Sigmoid colon (tissue), 7 donors: Measurements from ENCODE around the gene UBA52. TPM values are rescaled to one million over a fixed set of nuclear protein-coding genes. Genes with fewer than 3 reads are reported as not detected.

ENCODE experiments used
- DNase-seq: peaks from one replicate; pipeline ENCODE4 v3.0.0-alpha.2; 2019
- H3K27ac ChIP-seq, 4 donors: fragments of 200-600 bp; sonication (generic); one replicate each; pipeline ENCODE4 v1.5.1; 2016 to 2019; ENCODE audit warnings: mild to moderate bottlenecking in 1 of 4
- H3K27me3 ChIP-seq, 3 donors: fragments of 200-600 bp; sonication (generic); one replicate each; pipeline ENCODE4 v1.5.1; 2019; ENCODE audit warnings: mild to moderate bottlenecking in 1 of 3
- H3K36me3 ChIP-seq, 4 donors: fragments of 200-600 bp; sonication (generic); one replicate each; pipeline ENCODE4 v1.5.1; 2016 to 2019
- H3K4me1 ChIP-seq, 4 donors: fragments of 200-600 bp; sonication (generic); one replicate each; pipeline ENCODE4 v1.5.1; 2017 to 2019
- H3K4me3 ChIP-seq, 4 donors: fragments of 200-600 bp; sonication (generic); one replicate each; pipeline ENCODE4 v1.5.1; 2017 to 2019; ENCODE audit warnings: mild to moderate bottlenecking in 2 of 4, moderate library complexity in 1 of 4
- H3K9me3 ChIP-seq, 4 donors: fragments of 200-600 bp in 3 of 4; sonication (generic) in 3 of 4; one replicate each; pipeline versions ENCODE4 v1.5.1 to v1.6.1; 2013 to 2019
- EP300 ChIP-seq, 4 donors: sonication (generic); formaldehyde crosslinking; IDR thresholded peaks; one replicate each; pipeline ENCODE4 v1.6.1; 2017; ENCODE audit warnings: antibody characterized with exemption in 4 of 4
- POLR2A ChIP-seq, 2 donors: fragments of 450-650 bp; IDR thresholded peaks; one replicate each; pipeline ENCODE4 v1.6.1; 2016; ENCODE audit warnings: antibody characterized with exemption in 2 of 2, mild to moderate bottlenecking in 2 of 2, moderate library complexity in 2 of 2
- POLR2AphosphoS5 ChIP-seq, 4 donors: sonication (generic); formaldehyde crosslinking; IDR thresholded peaks; one replicate each; pipeline ENCODE4 v1.6.1; 2017; ENCODE audit warnings: antibody characterized with exemption in 4 of 4
- WGBS, 2 donors: extraction: QIAGEN DNeasy Blood & Tissue Kit; methylation state at CpG; one replicate each; pipeline ENCODE4 v1.1.7; 2013; 5-methylcytosine and 5-hydroxymethylcytosine counted together
- intact Hi-C: fragments of 100-400 bp; cut with DNase I; formaldehyde crosslinking; loops from one replicate; pipeline ENCODE4 v1.15.1; 2023
- polyA plus RNA-seq, 3 donors: library from polyadenylated mRNA; stranded (reverse); fragments of 200-250 nt; gene quantifications; one replicate each; pipeline ENCODE4 v1.2.3, GENCODE V29; 2013
- total RNA-seq, 4 donors: library from RNA; depleted of rRNA; stranded (reverse); fragments of >200 nt; gene quantifications; one replicate each; pipeline ENCODE4 v1.1.0, GENCODE V29; 2016
- TF ChIP-seq, protein P1 (sequence below), 4 experiments: fragments of 450-650 bp in 3 of 4; fragments of 200-600 bp in 1 of 4; IDR thresholded peaks; one replicate each; pipeline ENCODE4 v1.5.1; 2016 to 2019; ENCODE audit warnings: antibody characterized with exemption in 4 of 4, mild to moderate bottlenecking in 3 of 4, moderate library complexity in 2 of 4
- donor health status: healthy with polysubstance abuse.
- donor health status: Bipolar disorder and iron deficiency.
- donor health status: healthy.

UBA52 gene
- total and polyA plus RNA-seq, 7 donors: 450 to 1,720 (median 1,029) TPM

DNA sequence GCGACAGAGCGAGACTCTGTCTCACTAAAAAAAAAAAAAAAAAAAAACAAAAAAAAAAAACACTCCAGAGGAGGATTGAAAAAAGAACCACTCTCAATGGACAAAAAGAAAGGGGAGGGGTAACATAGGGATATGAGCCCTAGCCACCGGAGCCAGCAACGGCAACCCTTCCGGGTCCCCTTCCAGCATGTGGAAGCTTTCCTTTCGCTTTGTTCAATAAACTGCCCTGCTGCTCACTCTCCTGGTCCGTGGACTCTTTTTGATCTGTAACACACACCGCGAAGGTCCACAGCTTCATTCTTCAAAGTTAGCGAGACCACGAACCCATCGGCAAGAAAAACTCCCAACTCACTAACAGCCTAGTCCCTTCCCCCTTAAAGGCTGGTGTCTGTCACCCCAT, 15.9 kb downstream of the UBA52 start:
- peaks cover 0 to 30% (median 23%) of the 10 kb centered on the region in 4 donors for H3K4me1 ChIP-seq
- H3K36me3 ChIP-seq: peaks cover 0 to 9% (median 4%) of the 10 kb centered on the region in 4 donors
- intact Hi-C loops: loop anchor here (5.0 kb wide), 3 partner anchors 95 to 245 kb away; partner anchors contain the start of genes CRTC1 and UPF1
- no peaks in the 10 kb centered on the region for H3K9me3 ChIP-seq
- H3K4me3 ChIP-seq: no peak overlapping the region
- 92 to 93% methylated on average over 12 of the region's 12 CpGs for WGBS, 2 donors
- TF ChIP-seq EP300 (IDR thresholded peaks at IDR 0.05) (no peak), POLR2A (IDR thresholded peaks at IDR 0.05) (no peak), POLR2AphosphoS5 (IDR thresholded peaks at IDR 0.05) (no peak)
- TF ChIP-seq, protein P1, sequence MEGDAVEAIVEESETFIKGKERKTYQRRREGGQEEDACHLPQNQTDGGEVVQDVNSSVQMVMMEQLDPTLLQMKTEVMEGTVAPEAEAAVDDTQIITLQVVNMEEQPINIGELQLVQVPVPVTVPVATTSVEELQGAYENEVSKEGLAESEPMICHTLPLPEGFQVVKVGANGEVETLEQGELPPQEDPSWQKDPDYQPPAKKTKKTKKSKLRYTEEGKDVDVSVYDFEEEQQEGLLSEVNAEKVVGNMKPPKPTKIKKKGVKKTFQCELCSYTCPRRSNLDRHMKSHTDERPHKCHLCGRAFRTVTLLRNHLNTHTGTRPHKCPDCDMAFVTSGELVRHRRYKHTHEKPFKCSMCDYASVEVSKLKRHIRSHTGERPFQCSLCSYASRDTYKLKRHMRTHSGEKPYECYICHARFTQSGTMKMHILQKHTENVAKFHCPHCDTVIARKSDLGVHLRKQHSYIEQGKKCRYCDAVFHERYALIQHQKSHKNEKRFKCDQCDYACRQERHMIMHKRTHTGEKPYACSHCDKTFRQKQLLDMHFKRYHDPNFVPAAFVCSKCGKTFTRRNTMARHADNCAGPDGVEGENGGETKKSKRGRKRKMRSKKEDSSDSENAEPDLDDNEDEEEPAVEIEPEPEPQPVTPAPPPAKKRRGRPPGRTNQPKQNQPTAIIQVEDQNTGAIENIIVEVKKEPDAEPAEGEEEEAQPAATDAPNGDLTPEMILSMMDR (IDR thresholded peaks at IDR 0.05): no peak
- H3K27me3 ChIP-seq: no peaks in the 10 kb centered on the region
- no peak for DNase-seq
- H3K27ac ChIP-seq: peak overlapping the region in 3 of 4 donors; percentile 86 to 93 (median 91)

DNA sequence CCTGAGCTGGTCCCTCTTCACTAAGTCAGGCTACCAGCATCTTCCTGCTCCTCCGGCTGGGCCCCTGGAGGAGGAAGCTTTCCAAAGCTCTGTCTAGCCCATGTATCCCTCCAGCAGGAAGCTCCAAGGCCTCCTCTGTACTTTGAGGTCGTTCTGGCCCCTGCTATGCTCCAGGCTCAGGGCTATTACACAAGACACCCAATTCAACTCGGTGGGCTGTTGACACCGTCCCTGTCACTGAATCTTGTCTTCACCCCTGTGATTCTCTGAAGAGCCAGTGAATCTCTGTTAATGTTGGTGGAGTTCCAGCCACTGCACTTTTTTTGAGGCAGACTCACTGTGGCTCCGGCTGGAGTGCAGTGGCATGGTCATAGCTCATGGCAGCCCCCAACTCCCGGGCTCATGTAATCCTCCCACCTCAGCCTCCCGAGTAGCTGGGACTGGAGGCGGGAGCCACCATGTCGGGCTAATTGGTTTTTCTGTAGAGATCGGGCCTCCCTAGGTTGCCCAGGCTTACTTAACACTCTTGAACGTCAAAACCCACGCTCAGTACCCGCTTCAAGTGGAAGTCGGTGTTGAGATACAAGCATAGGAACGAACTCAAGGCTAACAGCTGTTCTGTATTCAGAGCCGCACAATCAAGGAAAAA, 16.4 kb downstream of the UBA52 start:
- no peaks in the 10 kb centered on the region for H3K27me3 ChIP-seq
- H3K27ac ChIP-seq: peak overlapping the region; percentile 86 to 93 (median 90)
- H3K4me3 ChIP-seq: peak overlapping the region; percentile 78 to 93 (median 85)
- H3K4me1 ChIP-seq: peaks cover 0 to 30% (median 23%) of the 10 kb centered on the region in 4 donors
- no peaks in the 10 kb centered on the region for H3K9me3 ChIP-seq
- TF ChIP-seq, protein P1 (IDR thresholded peaks at IDR 0.05): no peak
- intact Hi-C loops: loop anchor here (5.0 kb wide), 3 partner anchors 94 to 244 kb away; partner anchors contain the start of genes CRTC1 and UPF1
- H3K36me3 ChIP-seq: peaks cover 0 to 9% (median 4%) of the 10 kb centered on the region in 4 donors
- no peak for DNase-seq
- 37 to 46% methylated on average over 16 of the region's 16 CpGs for WGBS, 2 donors

DNA sequence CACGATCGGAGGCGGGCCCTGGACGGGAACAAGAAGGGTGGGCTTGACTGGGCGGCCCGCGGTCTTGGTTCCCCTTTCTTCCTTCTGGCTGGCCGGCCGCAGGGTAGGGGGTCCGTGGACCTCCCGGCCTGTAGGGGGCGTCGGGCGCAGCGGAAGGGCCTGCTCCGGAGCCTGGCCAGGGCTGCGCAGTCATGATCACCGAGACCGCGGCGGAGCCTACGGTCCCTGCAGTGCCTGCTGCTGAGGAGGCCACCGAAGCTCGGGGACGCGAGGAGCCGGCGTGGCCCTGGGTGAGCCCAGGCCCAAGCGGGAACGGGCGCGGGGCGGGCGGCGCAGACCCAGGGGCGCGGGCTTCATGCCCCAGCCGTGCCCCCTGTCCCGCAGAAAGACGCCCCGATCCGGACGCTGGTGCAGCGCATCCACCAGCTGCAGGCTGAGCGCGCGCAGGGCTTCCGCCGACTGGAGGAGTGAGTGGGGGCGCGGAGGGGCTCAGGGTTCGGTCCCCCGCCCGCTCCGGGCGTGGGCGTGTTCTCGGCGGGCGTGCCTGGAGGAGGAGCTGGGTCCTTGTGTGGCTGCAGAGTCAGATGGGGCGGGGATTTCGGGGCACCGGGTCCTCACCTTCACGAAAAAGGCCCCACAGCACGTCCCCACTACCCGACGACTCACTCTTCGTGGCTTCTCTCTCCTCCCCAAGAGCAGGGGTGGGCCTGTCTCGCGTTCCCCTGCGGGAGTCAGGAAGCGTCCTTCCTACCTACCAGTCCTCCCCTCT, 17.1 kb downstream of the UBA52 start, which contains the start of gene REX1BD:
Gene REX1BD, plus strand, starts transcription at position 188 of the 769 bp plus-strand sequence. Its CDS starts 4 bp downstream, at position 192.
- no peaks in the 10 kb centered on the region for H3K27me3 ChIP-seq
- 0 to 1% methylated on average over 72 of the region's 72 CpGs for WGBS, 2 donors
- H3K27ac ChIP-seq: peak within 1 kb of the TSS; percentile 86 to 93 (median 90)
- H3K9me3 ChIP-seq: no peaks in the 10 kb centered on the region
- TF ChIP-seq EP300 (IDR thresholded peaks at IDR 0.05) (no peak), POLR2AphosphoS5 (IDR thresholded peaks at IDR 0.05) (peak in 3 of 4 donors; percentile 52 to 65 (median 63))
- TF ChIP-seq, protein P1 (IDR thresholded peaks at IDR 0.05): peak; percentile 69 to 88 (median 76)
- peak within 1 kb of the TSS; percentile 78 to 93 (median 85) for H3K4me3 ChIP-seq
- peak; percentile 94 for DNase-seq
- H3K36me3 ChIP-seq: peaks cover 0 to 9% (median 4%) of the 10 kb centered on the region in 4 donors
- intact Hi-C loops: loop anchor here (5.0 kb wide), 3 partner anchors 94 to 244 kb away; partner anchors contain the start of genes CRTC1 and UPF1
- peaks cover 0 to 34% (median 25%) of the 10 kb centered on the region in 4 donors for H3K4me1 ChIP-seq

DNA sequence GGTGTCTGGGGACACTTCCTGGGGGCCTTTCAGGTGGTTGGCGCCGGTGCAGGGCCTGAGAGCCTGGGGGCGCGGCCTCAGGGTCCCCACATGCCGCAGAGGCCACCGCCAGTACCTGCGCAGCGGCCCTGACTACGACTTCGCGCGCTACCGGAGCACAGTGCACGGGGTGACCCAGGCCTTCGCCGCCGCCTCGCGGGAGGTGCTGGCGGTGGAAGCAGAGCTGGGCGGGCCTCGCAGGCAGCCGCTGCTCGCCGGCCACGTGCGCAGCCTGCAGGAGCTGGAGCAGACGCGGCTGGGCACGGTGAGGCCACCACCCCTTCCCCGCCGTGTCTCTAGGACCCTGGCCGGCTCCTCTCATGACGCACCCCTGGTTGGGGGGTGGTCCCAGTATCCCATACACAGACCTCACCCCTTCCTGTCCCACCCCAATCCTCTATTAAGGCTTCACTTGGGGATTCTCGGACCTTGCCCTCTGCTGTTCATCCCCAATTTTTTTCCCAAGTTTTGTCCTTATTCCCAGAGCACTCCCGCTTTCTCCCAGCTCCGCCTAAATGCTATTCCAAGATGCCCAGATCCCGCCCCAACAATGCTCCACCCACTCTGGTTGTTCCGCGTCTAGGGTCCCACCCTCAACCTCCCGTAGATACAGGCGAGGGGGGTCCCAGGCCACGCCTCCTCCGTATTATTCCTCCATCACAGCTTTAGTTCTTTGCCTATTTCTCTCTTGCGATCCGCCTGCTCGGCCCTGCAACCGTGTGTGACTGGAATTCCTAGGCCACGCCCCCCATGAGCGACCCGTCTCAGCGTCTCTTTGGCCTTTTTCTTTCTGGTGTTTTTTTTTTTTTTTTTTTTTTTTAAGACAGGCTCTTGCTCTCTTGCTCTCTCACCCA, 18.0 kb downstream of the UBA52 start:
- H3K27me3 ChIP-seq: no peaks in the 10 kb centered on the region
- intact Hi-C loops: loop anchor here (5.0 kb wide), 3 partner anchors 93 to 243 kb away; partner anchors contain the start of genes CRTC1 and UPF1
- H3K36me3 ChIP-seq: peaks cover 0 to 9% (median 4%) of the 10 kb centered on the region in 4 donors
- no peaks in the 10 kb centered on the region for H3K9me3 ChIP-seq
- H3K4me1 ChIP-seq: peaks cover 0 to 41% (median 33%) of the 10 kb centered on the region in 4 donors
- peak overlapping the region; percentile 86 to 93 (median 90) for H3K27ac ChIP-seq
- peak overlapping the region; percentile 78 to 93 (median 85) for H3K4me3 ChIP-seq
- 16 to 26% methylated on average over 52 of the region's 52 CpGs for WGBS, 2 donors
- DNase-seq: peak; percentile 85
- no peak for TF ChIP-seq POLR2A (IDR thresholded peaks at IDR 0.05)
- TF ChIP-seq, protein P1 (IDR thresholded peaks at IDR 0.05): peak in 2 of 4 experiments; percentile 30
